Measurements from ENCODE around the gene GALNT2.

- TF ChIP-seq PATZ1 (CRISPR knock-in tag; IDR thresholded peaks at IDR 0.05; ENCODE audit: borderline replicate concordance) (no peak), CSDC2 (CRISPR knock-in tag; IDR thresholded peaks at IDR 0.05) (no peak), TSHZ2 (CRISPR knock-in tag; IDR thresholded peaks at IDR 0.05) (no peak), CREB5 (CRISPR knock-in tag; IDR thresholded peaks at IDR 0.05; ENCODE audit: low read depth) (no peak), ZC3H10 (CRISPR knock-in tag; IDR thresholded peaks at IDR 0.05) (no peak), GLIS3 (CRISPR knock-in tag; IDR thresholded peaks at IDR 0.05) (no peak), ZFP30 (CRISPR knock-in tag; IDR thresholded peaks at IDR 0.05) (no peak), RARB (CRISPR knock-in tag; IDR thresholded peaks at IDR 0.05) (no peak)
These were observed 58.1 kb downstream of the GALNT2 start for GRCh38 chr1:230125141-230125540.
